HG02798 (cell line): ENCODE results near the gene RPL12.
"Not testable (repeated sequence)": the region's sequence is repeated elsewhere in the genome, so short reads cannot be mapped to it uniquely, and the experiment has no call there.

Source experiments
- ATAC-seq: cut with Tn5 transposase; IDR thresholded peaks from one replicate; pipeline ENCODE4 v1.9.1; 2021; ENCODE audit warnings: mild to moderate bottlenecking; ENCODE audit not compliant: unreplicated experiment, poor library complexity

The RPL12 gene

GRCh38 chr9:127473501-127473900 lies 22.3 kb upstream of the RPL12 start:
- ATAC-seq: no peak

GRCh38 chr9:127470662-127471061 lies 19.5 kb upstream of the RPL12 start:
- ATAC-seq: no peak

GRCh38 chr9:127467621-127468020 lies 16.4 kb upstream of the RPL12 start:
- no peak for ATAC-seq

- ATAC-seq: not testable (repeated sequence)
These were observed 15.3 kb upstream of the RPL12 start for GRCh38 chr9:127466407-127466917.

GRCh38 chr9:127463911-127464310 lies 12.7 kb upstream of the RPL12 start:
- no peak for ATAC-seq

- ATAC-seq: no peak
These were observed 12.2 kb upstream of the RPL12 start for GRCh38 chr9:127463382-127463781.

- no peak for ATAC-seq
These were observed 7.7 kb upstream of the RPL12 start for GRCh38 chr9:127458921-127459320.

GRCh38 chr9:127457191-127457878 lies 6.1 kb upstream of the RPL12 start:
- ATAC-seq: no peak

GRCh38 chr9:127455324-127455992 lies 4.3 kb upstream of the RPL12 start:
- no peak for ATAC-seq

GRCh38 chr9:127452691-127453090 lies 1.5 kb upstream of the RPL12 start:
- no peak for ATAC-seq

- ATAC-seq: peak; percentile 2
These were observed 851 bp upstream of the RPL12 start for GRCh38 chr9:127451858-127452656.

- ATAC-seq: no peak
These were observed 327 bp upstream of the RPL12 start for GRCh38 chr9:127451608-127451857.

- ATAC-seq: no peak
These were observed 904 bp downstream of the RPL12 start for GRCh38 chr9:127450243-127450760.

- no peak for ATAC-seq
These were observed 1.8 kb downstream of the RPL12 start for GRCh38 chr9:127449332-127449966.

- no peak for ATAC-seq
These were observed 2.9 kb downstream of the RPL12 start for GRCh38 chr9:127448112-127448805.

GRCh38 chr9:127447416-127448111 lies 3.6 kb downstream of the RPL12 start:
- ATAC-seq: no peak

- no peak for ATAC-seq
These were observed 4.3 kb downstream of the RPL12 start for GRCh38 chr9:127446713-127447415.

- ATAC-seq: no peak
These were observed 5.1 kb downstream of the RPL12 start for GRCh38 chr9:127445851-127446712.
